Raji (cell line): ENCODE data around the gene NR4A3.

Experiments used
- POLR2A ChIP-seq: IDR thresholded peaks from 2 replicates; pipeline ENCODE4 v1.6.1; 2011; ENCODE audit warnings: low read depth, low read length, control low read depth; ENCODE audit not compliant: insufficient read depth

The NR4A3 gene

GRCh38 chr9:99845063-99845462 is 23.4 kb downstream of the NR4A3 start:
- no peak for TF ChIP-seq POLR2A

- TF ChIP-seq POLR2A = no peak
Observed at GRCh38 chr9:99848447-99848846, 26.8 kb downstream of the NR4A3 start.

DNA sequence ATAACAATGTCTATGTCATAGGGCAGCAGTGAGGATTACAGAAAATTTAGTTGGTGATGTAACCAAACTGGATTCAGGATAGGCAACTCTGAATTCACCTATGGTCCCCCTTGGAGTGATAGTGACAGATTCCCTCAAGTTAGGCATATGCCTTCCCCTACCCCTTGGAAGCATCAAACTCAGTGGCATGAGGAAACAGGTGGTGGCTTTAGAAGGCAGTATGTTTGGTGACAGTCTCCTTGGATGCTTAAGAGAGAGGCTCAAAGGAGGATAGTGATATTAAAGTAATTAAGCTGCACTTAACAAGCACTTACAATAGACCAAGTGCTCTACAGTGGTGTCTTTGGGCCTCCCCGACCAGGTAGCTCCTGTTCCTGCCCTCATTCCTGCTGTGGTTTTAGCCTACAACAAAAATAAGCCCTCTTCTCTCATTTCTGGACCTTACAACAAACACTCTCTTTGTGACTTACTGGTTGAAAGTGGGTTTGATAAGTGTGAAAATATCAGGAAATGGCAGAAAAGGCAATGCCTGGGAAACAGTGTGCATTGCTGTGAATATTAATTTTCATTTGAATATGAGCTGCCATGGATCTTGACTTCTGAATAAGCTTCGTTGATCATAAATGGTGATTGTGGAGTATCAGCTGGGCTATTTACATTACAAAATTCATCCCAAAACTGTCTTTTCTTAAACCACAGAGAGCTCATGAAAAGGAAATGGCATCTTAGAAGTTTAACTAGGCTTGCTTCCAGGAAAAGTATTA is 29.2 kb downstream of the NR4A3 start:
- TF ChIP-seq POLR2A = no peak

GRCh38 chr9:99851500-99851822 is 29.8 kb downstream of the NR4A3 start:
- no peak for TF ChIP-seq POLR2A

- no peak for TF ChIP-seq POLR2A
Observed at GRCh38 chr9:99852617-99853016, 30.9 kb downstream of the NR4A3 start.

- TF ChIP-seq POLR2A = no peak
Observed at GRCh38 chr9:99855467-99856176, 33.9 kb downstream of the NR4A3 start.

GRCh38 chr9:99858087-99858486 is 36.4 kb downstream of the NR4A3 start:
- TF ChIP-seq POLR2A = no peak

DNA sequence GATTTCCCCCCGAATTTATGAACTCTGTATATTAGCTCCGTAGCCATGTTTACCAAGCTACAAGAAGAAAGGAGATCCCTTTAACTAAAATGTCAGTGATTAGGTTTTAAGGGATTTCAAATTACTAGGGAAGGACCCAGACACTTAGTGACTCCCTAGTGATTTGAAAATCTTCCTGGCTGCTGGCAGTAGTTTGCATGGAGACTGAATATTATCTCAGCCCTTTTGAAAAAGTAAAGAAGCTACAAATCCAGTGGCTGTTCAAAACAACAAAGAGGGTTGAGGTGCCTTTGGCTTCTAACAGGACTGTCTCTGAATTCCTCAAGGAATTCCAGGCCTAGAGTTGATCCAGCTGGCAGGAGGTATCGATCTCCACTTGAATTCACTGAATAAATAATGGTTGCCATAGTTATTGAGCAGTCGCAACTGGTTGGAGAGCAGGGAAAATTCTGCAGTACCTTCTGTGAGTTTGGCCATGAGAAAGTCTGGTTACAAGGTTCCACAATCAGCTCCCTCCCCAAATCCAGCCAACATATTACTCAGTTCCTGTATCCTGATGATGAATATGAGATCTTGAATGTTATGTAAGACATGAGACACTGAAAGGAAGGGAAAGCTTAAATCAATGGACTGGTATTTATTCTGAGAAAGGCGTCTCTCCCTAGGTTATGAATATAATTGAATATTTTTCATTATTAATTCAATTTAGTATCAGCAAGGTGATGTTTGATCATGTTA is 37.7 kb downstream of the NR4A3 start:
- TF ChIP-seq POLR2A = no peak

- TF ChIP-seq POLR2A = no peak
Observed at GRCh38 chr9:99860266-99860665, 38.6 kb downstream of the NR4A3 start.

DNA sequence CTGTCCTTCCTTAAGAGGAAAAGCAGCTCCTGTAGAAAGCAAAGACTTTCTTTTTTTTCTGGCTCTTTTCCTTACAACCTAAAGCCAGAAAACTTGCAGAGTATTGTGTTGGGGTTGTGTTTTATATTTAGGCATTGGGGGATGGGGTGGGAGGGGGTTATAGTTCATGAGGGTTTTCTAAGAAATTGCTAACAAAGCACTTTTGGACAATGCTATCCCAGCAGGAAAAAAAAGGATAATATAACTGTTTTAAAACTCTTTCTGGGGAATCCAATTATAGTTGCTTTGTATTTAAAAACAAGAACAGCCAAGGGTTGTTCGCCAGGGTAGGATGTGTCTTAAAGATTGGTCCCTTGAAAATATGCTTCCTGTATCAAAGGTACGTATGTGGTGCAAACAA is 42.3 kb downstream of the NR4A3 start:
- TF ChIP-seq POLR2A = no peak

GRCh38 chr9:99866398-99866797 is 44.7 kb downstream of the NR4A3 start:
- no peak for TF ChIP-seq POLR2A

DNA sequence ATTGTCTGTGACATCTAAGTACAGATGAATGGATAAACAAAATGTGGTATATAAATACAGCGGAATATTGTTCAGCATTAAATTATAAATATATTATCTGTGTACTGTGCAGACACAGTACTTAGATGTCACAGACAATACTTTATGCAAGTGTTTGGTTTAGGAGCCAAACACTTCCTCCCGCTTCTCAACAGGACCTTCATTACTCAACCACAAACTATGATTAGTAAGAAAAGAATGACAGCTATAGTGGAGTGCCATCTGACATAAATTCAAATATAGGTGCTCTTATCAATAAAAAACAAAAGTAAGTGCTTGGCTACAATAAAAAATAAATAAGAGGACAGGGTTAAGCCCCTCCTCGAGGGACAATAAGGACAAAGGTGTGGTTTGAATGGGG is 45.9 kb downstream of the NR4A3 start:
- TF ChIP-seq POLR2A = no peak

DNA sequence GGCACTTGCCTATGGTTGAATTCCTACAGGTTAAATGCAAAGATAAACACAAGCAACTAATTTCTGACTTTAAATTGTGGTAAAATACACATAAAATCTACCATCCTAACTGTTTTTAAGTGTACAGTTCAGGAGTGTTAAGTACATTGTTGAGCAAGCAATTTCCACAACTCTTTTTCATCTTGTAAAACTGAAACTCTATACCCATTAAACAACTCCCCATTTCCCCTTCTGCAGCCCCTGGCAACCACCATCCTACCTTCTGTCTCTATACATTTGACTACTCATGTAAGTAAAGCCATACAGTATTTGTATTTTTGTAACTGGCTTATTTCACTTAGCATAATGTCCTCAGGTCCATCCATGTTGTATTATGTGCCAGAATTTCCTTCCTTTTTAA is 46.3 kb downstream of the NR4A3 start:
- TF ChIP-seq POLR2A = no peak

DNA sequence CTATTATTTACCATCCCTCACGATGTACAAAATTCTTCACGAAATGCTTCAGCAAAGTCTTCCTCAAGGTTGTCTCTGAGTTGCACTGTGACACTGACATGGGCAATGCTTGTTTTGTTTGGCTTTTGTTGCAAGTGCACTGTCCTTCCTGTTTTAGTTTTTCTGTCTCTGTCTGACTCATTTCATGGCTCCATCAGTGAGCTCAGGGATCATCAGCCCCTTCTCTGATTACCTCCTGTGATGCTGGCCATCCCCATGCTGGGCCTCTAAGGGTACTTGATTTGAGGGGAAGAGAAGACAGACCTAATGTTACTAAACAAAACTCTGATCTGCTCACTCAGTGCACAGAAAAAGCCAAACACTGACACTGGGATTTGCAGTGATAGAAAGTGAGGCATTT is 47.2 kb downstream of the NR4A3 start:
- no peak for TF ChIP-seq POLR2A

DNA sequence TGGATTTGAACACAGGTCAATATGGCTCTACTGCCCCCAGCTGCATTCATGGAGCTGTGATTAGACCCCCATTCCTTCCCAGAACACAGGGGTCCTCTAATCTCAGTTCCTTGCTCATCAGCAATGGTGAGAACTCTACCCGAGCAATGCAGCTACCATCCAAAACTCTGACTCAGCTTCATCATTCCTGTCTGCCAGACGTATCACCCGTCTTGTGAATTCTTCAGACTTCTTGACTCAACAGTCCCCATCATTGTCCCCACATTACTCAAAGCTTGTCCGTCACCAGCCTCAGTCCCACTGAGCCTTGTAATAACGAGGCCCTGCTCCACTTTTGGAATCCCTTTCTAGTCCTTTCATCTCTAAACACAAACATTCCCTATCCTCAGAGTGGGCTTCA is 48.4 kb downstream of the NR4A3 start:
- no peak for TF ChIP-seq POLR2A

GRCh38 chr9:99873531-99873930 is 51.8 kb downstream of the NR4A3 start:
- no peak for TF ChIP-seq POLR2A
